GM18868 (cell line): ENCODE results near the gene ERCC8.

Source experiments
- ATAC-seq: cut with Tn5 transposase; IDR thresholded peaks from one replicate; pipeline ENCODE4 v1.9.1; 2021; ENCODE audit warnings: mild to moderate bottlenecking, moderate library complexity; ENCODE audit not compliant: unreplicated experiment

ERCC8 gene

GRCh38 chr5:60842871-60843385, 101.9 kb downstream of the ERCC8 start:
- ATAC-seq = no peak

GRCh38 chr5:60841361-60841760, 103.5 kb downstream of the ERCC8 start:
- ATAC-seq = no peak

GRCh38 chr5:60836131-60836530, 108.7 kb downstream of the ERCC8 start:
- no peak for ATAC-seq

- no peak for ATAC-seq
These were observed 109.3 kb downstream of the ERCC8 start for GRCh38 chr5:60835554-60835953.

- no peak for ATAC-seq
These were observed 111.3 kb downstream of the ERCC8 start for GRCh38 chr5:60833520-60833919.

GRCh38 chr5:60830581-60831127, 114.2 kb downstream of the ERCC8 start:
- peak; percentile 50 for ATAC-seq

GRCh38 chr5:60829490-60830266, 115.2 kb downstream of the ERCC8 start:
- ATAC-seq = no peak

GRCh38 chr5:60827201-60827600, 117.7 kb downstream of the ERCC8 start:
- ATAC-seq = no peak

- ATAC-seq = peak; percentile 94
These were observed 118.2 kb downstream of the ERCC8 start for GRCh38 chr5:60826653-60827052.
